Ovary (tissue), 3 donors: ENCODE results near the gene FNDC5.

ENCODE experiments used
- EP300 ChIP-seq: sonication (generic); formaldehyde crosslinking; IDR thresholded peaks from one replicate; pipeline ENCODE4 v1.6.1; 2017; ENCODE audit warnings: antibody characterized with exemption
- TF ChIP-seq, protein P1 (sequence below), 3 donors: fragments of 450-650 bp in 2 of 3; fragments of 200-600 bp in 1 of 3; IDR thresholded peaks; one replicate each; pipeline versions ENCODE4 v1.5.1 to v1.8.0; 2016 to 2022; ENCODE audit warnings: antibody characterized with exemption in 3 of 3, mild to moderate bottlenecking in 1 of 3
- donor health status: DM: no; HTN: no; CAD: no.

DNA sequence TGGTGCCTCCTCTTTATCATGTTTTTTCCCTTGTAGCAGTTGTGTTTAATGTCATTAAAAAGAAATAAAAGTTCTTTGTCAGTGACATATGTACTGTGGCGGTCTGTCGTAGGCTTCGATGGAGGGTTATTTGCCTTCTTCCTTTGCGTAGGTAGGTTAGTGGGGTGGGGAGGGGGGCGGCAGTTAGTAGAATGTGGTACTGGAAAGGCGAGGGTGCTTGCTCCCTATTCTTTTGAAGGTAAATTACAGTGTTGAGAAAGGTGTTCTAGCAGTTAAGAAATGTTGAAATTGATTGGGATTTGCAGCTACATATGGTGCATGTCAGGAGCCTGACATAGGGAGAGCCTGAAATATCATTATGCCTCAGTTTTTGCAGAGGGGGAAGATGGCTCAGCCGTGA lies 11.9 kb downstream of the FNDC5 start:
- TF ChIP-seq EP300, result no peak
- TF ChIP-seq, protein P1, sequence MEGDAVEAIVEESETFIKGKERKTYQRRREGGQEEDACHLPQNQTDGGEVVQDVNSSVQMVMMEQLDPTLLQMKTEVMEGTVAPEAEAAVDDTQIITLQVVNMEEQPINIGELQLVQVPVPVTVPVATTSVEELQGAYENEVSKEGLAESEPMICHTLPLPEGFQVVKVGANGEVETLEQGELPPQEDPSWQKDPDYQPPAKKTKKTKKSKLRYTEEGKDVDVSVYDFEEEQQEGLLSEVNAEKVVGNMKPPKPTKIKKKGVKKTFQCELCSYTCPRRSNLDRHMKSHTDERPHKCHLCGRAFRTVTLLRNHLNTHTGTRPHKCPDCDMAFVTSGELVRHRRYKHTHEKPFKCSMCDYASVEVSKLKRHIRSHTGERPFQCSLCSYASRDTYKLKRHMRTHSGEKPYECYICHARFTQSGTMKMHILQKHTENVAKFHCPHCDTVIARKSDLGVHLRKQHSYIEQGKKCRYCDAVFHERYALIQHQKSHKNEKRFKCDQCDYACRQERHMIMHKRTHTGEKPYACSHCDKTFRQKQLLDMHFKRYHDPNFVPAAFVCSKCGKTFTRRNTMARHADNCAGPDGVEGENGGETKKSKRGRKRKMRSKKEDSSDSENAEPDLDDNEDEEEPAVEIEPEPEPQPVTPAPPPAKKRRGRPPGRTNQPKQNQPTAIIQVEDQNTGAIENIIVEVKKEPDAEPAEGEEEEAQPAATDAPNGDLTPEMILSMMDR (IDR thresholded peaks at IDR 0.05), result no peak
